ENCODE results near the gene BABAM2. TPM values are rescaled to one million over a fixed set of nuclear protein-coding genes. Genes with fewer than 3 reads are reported as not detected.

BABAM2 gene
- total RNA-seq, 1 donor from 2014 or later, result 58.9 TPM

DNA sequence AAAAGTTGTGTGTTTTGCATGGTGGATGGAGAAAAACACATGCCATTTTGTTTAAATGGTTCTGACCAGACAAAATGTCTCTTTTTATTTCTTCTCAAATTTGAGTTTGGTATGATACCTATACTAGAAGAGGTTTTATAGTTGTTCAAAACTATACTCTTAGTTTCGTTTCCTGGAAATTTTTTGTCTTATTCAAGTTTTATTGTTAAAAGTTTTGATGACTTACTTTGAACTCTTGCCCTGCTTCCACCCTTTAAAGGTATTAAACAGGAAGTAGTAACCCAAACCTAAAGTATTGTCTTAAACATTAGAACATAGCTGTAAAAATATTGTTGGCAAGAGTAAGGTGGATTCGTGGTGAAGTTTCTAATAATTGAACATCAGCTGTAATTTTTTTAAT is 98.2 kb downstream of the BABAM2 start:
- Histone ChIP-seq H3K27ac (replicated peaks) (no peak overlapping the region), H3K27me3 (ENCODE audit: low read depth) (no peaks in the 10 kb centered on the region), H3K36me3 (no peaks in the 10 kb centered on the region), H3K9me3 (replicated peaks) (peaks cover 5% of the 10 kb centered on the region), H3K4me3 (no peak overlapping the region), H3K4me1 (peaks cover 31% of the 10 kb centered on the region)
- intact Hi-C loops (cut with micrococcal nuclease), result no loop called here
- TF ChIP-seq, protein P1, sequence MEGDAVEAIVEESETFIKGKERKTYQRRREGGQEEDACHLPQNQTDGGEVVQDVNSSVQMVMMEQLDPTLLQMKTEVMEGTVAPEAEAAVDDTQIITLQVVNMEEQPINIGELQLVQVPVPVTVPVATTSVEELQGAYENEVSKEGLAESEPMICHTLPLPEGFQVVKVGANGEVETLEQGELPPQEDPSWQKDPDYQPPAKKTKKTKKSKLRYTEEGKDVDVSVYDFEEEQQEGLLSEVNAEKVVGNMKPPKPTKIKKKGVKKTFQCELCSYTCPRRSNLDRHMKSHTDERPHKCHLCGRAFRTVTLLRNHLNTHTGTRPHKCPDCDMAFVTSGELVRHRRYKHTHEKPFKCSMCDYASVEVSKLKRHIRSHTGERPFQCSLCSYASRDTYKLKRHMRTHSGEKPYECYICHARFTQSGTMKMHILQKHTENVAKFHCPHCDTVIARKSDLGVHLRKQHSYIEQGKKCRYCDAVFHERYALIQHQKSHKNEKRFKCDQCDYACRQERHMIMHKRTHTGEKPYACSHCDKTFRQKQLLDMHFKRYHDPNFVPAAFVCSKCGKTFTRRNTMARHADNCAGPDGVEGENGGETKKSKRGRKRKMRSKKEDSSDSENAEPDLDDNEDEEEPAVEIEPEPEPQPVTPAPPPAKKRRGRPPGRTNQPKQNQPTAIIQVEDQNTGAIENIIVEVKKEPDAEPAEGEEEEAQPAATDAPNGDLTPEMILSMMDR (IDR thresholded peaks at IDR 0.05; ENCODE audit: borderline replicate concordance), result no peak
- DNase-seq, result no peak

DNA sequence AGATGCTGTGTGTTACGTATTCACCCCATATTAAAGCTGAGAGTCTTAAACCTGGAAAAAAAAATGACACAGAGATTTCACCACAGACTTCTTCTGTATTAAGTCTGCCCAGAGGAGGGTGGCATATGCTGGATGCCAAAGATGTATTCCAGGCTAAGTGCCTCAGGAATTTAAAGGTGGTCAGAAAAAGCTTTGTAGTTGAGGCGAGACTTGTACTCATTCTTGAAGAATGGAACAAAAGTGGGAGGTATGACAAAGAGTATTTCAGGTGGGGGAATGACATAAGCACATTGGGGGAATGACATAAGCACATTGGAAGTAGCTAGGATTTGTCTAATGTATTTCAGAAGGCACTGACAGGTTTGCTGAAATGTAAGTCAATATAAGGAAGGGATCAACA is 98.6 kb downstream of the BABAM2 start:
- no peak overlapping the region for H3K27ac ChIP-seq (replicated peaks)
- peaks cover 35% of the 10 kb centered on the region for H3K4me1 ChIP-seq
- DNase-seq, result no peak
- H3K4me3 ChIP-seq, result no peak overlapping the region
- TF ChIP-seq, protein P1 (IDR thresholded peaks at IDR 0.05; ENCODE audit: borderline replicate concordance), result no peak
- no peaks in the 10 kb centered on the region for H3K27me3 ChIP-seq (ENCODE audit: low read depth)
- H3K9me3 ChIP-seq (replicated peaks), result peaks cover under 1% of the 10 kb centered on the region
- intact Hi-C loops (cut with micrococcal nuclease), result no loop called here
- H3K36me3 ChIP-seq, result no peaks in the 10 kb centered on the region

DNA sequence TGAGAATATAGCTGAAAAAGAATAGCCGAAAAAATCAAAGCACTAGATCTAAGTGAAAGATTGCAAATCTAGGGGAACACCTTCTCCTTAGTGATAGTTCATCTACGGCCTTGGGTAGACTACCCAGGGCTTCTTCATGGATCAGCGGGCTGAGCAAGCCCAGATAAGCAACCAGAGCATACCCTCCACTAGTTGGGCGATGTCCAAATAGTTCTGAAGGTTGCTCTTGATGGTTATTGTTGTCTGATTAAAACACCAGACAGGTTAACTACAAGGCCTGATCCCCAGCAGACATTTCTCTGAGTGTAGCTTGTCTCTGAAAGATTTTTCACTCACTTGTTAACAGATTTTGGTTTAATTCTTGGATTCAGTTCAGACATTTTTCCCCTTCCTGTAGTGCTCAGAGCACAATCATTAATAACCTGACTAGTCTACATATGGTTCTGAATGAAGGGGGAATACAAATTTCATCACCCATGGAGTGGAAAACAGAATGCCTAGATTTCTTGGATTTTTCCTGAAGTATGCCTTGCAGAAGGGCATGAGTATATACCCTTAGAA is 99.6 kb downstream of the BABAM2 start:
- Histone ChIP-seq H3K9me3 (replicated peaks) (peaks cover 5% of the 10 kb centered on the region), H3K36me3 (peaks cover 3% of the 10 kb centered on the region), H3K4me3 (no peak overlapping the region), H3K27me3 (ENCODE audit: low read depth) (no peaks in the 10 kb centered on the region), H3K27ac (replicated peaks) (no peak overlapping the region), H3K4me1 (peaks cover 37% of the 10 kb centered on the region)
- TF ChIP-seq, protein P1 (IDR thresholded peaks at IDR 0.05; ENCODE audit: borderline replicate concordance), result no peak
- no peak for DNase-seq
- intact Hi-C loops (cut with micrococcal nuclease), result no loop called here

DNA sequence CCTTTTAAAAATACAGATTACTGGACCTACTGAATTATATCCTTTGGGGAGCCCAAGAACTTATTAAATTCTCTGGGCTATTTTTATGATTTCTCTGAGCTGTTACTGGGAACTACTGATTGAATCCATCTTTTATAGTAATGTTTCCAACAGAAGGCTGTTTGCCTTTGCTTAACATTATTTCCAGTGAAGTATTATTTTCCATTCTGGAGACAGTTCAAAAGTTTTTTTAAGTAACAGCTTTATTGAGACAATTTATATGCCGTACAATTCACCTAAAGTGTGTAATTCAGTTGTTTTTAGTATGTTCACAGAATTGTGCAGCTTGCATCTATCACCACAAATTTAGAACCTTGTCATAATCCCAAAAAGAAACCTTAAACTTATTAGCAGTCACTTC is 100.6 kb downstream of the BABAM2 start:
- no peak for DNase-seq
- Histone ChIP-seq H3K9me3 (replicated peaks) (peaks cover 6% of the 10 kb centered on the region), H3K27me3 (ENCODE audit: low read depth) (no peaks in the 10 kb centered on the region), H3K4me3 (no peak overlapping the region), H3K27ac (replicated peaks) (no peak overlapping the region), H3K4me1 (peaks cover 37% of the 10 kb centered on the region), H3K36me3 (peaks cover 5% of the 10 kb centered on the region)
- intact Hi-C loops (cut with micrococcal nuclease), result no loop called here
- TF ChIP-seq, protein P1 (IDR thresholded peaks at IDR 0.05; ENCODE audit: borderline replicate concordance), result no peak

DNA sequence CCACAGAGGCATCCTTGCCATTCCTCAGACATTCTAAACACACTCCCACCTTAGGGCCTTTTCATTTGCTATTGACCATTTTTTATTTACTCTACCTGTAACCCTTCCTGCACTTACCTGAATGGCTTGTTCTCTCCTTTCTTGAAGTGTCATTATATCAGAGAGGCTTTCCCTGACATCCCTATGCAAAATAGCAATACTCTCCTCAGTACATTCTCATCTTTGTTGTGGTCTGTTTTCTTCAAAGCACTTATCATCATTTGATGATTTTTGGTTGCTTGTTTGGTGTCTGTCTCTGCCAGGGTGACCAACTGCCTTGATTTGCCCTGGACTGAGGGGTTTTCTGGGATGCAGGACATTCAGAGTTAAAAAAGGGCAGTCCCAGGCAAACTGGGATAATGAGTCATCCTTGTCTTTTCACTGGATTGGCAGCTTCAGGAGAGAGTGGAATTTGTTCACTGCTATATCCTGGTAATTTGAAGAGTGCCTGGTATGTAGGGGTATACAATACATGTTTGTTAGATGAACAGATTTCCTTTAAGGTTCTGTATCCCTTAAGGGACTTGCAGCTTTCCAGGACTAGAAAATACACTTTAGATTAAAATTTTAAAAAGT is 102.4 kb downstream of the BABAM2 start:
- H3K36me3 ChIP-seq, result peaks cover 5% of the 10 kb centered on the region
- H3K9me3 ChIP-seq (replicated peaks), result peaks cover 6% of the 10 kb centered on the region
- peaks cover 36% of the 10 kb centered on the region for H3K4me1 ChIP-seq
- no peak overlapping the region for H3K27ac ChIP-seq (replicated peaks)
- H3K4me3 ChIP-seq, result no peak overlapping the region
- TF ChIP-seq, protein P1 (IDR thresholded peaks at IDR 0.05; ENCODE audit: borderline replicate concordance), result no peak
- no peak for DNase-seq
- intact Hi-C loops (cut with micrococcal nuclease), result no loop called here
- H3K27me3 ChIP-seq (ENCODE audit: low read depth), result no peaks in the 10 kb centered on the region

All from left ventricle myocardium inferior (tissue), 1 donor.